ENCODE measurements around the gene TEX36.

DNA sequence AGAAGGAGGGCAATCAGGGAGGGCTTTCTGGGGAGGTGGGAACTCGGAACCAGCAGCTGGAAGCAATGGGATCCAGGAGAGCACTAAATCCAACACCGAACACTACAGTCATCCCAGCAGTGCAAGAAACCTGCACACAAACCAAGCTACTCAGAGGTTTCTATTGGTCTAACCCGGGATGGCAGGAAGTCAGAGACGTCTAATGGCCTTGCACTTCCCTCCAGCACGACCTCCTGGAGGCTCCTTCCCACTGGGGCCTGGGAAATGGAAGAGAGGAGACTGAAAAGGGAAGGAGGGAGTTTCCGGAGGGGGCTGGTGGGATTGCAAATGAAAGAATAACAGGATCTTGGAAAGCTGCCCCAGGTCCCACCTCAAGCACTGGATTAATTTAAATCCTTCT lies 56.3 kb downstream of the TEX36 start:
- TF ChIP-seq, protein P1, sequence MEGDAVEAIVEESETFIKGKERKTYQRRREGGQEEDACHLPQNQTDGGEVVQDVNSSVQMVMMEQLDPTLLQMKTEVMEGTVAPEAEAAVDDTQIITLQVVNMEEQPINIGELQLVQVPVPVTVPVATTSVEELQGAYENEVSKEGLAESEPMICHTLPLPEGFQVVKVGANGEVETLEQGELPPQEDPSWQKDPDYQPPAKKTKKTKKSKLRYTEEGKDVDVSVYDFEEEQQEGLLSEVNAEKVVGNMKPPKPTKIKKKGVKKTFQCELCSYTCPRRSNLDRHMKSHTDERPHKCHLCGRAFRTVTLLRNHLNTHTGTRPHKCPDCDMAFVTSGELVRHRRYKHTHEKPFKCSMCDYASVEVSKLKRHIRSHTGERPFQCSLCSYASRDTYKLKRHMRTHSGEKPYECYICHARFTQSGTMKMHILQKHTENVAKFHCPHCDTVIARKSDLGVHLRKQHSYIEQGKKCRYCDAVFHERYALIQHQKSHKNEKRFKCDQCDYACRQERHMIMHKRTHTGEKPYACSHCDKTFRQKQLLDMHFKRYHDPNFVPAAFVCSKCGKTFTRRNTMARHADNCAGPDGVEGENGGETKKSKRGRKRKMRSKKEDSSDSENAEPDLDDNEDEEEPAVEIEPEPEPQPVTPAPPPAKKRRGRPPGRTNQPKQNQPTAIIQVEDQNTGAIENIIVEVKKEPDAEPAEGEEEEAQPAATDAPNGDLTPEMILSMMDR (IDR thresholded peaks at IDR 0.05): no peak
- no peak for TF ChIP-seq POLR2A (IDR thresholded peaks at IDR 0.05)

Data from body of pancreas (tissue), 4 donors.